Stimulated activated CD4-positive, alpha-beta T cell treated with anti-CD3 and anti-CD28 coated beads, Interleukin-12 subunit alpha, Interleukin-12 subunit beta, amount 100 ng/mL, for 24 hours (primary cell): ENCODE measurements around the gene CELF4.

Experiments
- DNase-seq, 2 experiments: peaks; one replicate each; pipeline ENCODE4 v3.0.0-alpha.2; 2020; ENCODE audit warnings: low read depth in 2 of 2

Gene CELF4

DNA sequence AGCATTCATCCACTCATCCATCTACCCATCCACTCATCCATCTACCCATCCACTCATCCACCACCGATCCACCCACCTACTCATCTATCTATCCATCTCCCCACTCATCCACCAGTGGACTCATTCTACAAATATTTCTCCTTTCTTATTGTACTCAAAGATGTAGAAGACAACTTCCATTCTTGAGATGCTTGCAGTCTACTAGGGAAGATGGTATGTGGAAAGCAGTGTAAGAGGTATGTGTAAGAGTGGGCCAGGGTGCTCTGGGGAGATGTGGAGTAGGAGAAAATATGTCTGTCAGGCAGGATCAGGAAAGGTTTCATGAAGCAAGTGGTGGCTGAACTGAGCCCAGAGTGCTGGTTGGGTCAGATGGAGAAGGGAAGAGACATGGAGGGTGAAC, 150.8 kb downstream of the CELF4 start:
- no peak for DNase-seq

DNA sequence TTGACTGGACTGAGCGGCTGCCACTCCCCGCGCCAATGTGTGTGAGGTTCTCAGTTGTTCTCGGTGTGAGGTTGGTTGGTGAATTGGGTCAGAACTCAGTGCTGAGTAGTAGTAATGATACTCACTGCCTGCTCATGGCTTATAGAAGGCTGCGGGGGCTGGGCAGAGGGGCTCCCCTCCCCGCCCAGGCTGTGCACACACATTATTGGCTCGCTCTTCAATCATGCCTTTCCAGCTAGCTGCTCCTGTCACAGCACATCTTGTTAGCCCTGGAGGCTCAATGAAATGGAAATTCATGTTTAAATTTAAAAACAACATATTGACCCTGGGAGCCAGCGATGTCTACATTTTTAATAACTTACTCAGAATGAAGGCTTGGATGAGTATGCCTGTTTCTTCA, 152.8 kb downstream of the CELF4 start:
- DNase-seq: no peak

DNA sequence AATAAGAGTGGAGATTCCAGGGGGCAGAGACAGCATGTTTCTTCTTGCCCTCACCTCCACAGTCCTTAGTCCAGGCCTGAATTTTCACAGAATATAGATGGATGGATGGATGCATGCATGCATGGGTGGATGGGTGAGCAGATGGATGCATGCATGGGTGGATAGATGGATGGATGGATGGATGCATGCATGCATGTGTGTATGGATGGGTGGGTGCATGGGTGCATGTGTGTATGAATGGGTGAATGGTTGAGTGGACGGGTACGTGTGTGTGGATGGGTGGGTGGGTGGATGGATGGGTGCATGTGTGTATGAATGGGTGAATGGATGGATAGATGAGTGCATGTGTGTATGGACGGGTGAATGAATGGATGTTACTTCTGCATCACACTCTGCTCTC, 153.3 kb downstream of the CELF4 start:
- no peak for DNase-seq

DNA sequence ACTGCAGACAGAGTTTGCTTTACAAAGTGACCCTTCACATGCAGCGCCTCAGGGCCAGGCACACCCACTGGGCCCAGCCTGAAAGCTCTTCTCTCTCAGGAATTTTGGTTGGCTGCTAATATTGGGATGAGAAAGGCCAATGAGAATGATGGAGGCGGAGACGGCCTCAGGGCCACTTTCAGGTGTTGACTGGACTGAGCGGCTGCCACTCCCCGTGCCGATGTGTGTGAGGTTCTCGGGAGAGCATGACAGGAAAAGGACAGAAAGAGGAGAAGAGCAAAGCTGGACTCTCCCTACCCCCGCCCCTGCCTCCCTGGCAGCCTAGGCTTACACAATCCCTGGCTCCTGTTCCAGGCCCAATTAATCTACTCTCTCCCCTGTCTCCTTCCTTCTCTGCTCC, 155.7 kb downstream of the CELF4 start:
- DNase-seq: no peak

DNA sequence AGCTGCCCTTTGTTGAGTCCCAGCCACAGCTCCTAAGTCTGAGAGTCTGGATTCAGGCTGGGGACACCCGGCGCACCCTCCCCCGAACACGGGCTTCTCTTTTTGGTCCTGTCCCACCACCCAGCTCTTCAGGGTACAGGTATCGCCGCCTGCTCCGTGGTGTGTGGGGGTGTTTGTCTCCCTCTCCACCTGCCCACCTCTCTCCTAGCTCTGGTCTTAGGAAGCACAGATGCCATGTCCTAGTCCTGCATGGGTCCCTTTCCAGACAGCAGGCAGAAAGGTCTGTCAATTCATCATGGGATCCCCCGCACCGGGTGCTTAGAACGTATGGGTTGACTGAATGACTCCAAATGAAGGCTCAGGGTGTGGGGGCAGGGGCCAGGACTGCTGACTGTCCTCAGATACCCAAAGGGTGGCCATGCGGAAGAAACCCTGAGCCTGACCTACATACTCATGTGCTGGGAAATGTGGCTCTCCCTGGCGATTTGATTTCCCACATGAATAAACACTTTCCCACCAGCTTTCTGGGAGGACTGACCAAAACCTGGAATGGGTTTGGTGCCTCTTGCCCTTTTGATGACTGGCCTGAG, 156.8 kb downstream of the CELF4 start:
- no peak for DNase-seq

DNA sequence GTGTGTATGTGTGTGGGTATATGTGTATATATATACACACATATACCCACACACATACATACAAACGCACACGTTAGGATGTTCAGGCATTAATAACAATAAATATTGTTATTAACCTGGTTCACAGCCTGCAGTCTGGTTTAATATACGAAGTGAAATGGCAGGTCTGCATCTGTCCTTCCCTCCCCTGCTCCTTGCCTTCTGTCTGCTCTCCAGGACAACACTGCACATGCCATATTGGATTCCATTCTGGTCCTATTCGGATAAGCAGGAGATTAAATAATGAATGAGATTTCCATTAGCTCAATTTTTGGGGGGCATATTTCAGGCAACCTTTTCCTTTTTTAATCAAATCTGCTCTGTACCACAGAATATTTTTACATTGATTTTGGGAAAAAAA, 158.0 kb downstream of the CELF4 start:
- DNase-seq: no peak

DNA sequence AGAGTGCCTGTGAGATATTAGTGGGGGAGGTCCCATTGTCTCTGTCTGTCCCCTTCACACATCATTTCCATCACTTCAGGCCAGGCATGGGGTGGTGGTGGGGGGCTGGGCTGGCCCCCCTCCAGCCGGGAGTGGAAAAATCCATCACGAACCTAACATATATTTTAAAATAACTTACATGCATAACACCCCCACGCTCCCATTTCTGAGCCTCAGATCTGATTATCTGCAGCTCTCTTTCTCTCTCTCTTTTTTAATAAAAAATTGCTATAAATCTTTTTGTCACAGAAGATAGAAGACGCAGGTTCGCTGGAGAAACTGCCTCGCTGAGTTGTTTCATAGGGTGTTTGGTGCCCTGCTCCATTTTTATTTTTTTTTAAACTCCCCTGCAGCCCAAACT, 159.8 kb downstream of the CELF4 start:
- no peak for DNase-seq

DNA sequence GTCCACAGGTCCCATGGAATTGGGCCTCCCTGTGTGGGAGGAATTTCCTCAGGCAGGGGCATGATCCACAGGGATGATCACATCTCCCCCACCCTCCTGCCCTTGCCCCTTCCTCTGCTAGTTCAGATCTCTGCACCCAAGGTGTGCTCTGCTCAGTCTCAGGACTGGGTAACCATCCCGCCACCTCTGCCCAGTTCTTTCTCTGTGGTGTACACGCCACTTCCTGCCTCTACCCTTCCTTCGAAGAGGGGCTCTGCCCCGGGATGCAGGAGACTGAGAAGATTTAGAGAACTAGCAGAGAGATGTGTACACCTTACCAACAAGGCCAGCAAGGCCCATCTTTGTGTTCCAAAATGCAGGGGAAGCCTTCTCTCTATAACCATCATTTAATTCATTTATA, 160.4 kb downstream of the CELF4 start:
- no peak for DNase-seq

DNA sequence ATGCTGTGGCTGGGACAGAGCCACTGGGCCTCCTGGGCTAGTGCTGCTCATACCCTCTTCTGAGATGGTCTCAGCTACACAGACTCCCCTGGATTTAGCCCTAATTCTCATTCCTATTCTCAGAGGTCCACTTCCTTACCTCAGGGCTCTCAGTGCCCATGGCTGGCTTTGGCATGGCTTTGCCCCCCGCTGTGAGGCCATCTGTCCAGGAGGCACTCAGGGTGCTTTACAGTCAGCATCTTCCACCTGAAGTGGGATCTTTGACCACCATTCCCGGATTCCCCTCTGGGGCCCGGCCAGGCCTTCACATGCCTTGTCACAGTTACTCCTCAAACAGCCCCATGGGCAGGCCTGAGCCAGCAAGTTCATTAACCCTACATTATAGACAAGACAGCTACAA, 161.8 kb downstream of the CELF4 start:
- no peak for DNase-seq

DNA sequence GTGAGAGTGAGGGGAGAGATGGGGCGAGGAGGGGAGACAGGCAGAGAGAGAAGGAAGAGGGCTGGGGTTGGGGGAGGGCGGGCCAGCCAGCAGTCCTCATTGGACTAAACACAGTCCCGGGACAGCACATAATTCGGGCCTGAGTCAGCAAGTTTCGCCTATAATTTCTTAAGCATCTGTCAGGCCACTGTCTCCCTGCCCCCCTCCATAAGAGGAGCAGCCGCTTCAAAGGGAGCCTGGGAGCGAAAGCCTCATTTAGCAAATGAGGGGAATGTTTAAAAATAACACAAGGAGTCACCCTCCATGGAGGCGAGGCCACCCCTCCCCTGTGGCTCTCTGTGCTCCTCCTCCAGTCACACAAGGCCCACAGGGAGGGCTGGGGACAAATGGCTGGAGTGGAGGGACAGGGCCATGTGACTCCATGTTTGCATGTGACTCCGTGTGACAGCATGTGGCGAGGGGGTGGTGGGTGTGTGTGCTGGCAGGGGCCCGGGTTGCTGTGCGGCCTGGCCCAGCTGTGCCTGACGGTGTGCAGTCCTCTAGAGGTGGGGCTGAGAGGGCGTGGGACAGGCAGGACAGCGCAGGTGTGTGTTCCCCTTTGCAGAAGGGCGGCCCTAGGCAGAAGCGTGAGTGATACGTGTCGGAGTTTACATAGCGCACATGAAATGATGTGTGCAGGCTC, 162.4 kb downstream of the CELF4 start:
- no peak for DNase-seq

DNA sequence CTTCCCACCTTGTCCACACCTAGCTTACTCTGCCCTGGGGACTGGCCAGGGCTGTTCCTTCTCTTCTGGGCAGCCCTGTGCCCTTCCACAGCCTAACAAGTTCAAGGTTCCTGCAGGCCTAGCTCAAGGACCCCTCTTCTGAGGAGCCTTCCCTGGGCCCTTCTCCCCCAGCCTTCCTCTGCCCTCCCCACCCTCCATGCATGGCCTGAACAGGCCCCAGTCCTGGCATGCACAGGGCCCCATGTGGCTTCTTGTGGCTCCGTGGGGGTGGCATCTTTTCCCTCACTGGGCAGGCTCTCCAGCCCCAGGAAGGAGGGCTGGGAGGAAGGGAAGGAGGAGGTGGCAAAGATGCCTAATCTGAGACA, 162.9 kb downstream of the CELF4 start:
- DNase-seq: no peak

DNA sequence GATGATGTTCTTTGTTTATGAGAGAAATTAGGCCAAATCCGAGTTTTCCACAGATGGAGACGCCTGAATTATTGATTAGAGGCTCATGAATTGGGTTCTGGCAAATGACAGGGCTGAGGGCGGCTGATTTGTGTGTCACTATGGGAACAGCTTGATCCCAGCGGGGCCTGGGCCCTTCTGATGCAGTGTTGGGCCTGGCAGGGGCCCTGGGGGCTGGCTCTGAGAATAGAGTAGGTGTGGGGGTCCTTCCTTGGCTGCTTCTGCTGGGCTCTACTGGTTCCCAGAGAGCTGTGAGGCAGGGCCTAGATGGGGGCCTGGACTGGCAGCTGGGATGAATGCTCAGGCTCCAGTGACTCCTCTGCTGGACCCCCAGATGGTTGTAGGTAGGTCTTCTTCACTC, 164.8 kb downstream of the CELF4 start:
- DNase-seq: no peak

DNA sequence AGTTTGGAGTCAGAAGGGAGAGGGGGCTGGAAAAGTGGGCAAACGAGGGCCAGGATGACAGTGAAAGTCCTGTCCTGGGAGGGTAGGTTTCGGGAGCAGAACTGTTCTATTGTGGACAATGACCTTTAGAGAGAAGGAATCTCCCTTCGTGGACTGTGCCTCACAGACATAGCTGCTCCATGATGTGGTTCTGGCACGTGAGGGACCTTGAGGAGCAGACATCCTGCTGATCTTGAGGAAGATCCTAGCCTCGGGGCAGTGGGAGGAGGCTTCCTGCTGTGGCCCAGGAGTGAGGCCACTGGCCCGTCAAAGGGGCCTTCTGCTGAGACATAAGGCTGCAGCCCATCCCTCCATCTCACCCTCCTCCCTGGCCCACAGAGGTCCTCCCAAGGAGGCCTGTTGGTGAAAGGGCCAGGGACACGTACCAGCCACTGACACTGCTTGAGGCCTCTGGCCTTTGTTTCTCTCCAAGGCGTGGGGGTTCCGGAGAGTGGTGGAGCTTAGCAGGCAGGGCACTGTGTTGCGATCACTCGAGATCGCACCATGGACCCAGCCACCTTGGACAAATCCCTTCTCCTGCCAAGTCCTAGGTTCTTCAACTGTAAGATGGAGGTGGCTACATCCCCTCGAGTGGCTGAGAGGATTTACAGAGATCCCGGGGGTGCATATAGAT, 167.2 kb downstream of the CELF4 start:
- DNase-seq: no peak

DNA sequence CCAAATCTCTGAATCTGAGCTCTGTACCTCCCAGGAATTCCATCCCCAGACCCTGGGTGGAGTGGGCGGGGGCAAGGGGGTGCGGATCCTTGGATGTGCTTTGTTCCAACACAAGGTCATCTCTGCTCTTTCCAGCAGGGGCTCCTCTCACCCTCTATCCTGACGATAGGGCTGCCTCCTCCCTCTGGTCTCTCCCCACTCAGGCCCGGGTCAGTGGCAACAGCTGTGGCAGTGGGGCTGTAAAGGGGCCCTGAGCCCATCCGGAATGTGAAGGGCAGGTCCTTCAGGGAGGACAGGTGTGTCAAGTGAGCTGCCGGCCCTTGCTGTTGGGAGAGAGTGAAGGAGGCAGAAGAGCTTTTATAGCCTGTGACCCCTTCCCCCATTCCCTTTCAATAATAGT, 167.8 kb downstream of the CELF4 start:
- no peak for DNase-seq

DNA sequence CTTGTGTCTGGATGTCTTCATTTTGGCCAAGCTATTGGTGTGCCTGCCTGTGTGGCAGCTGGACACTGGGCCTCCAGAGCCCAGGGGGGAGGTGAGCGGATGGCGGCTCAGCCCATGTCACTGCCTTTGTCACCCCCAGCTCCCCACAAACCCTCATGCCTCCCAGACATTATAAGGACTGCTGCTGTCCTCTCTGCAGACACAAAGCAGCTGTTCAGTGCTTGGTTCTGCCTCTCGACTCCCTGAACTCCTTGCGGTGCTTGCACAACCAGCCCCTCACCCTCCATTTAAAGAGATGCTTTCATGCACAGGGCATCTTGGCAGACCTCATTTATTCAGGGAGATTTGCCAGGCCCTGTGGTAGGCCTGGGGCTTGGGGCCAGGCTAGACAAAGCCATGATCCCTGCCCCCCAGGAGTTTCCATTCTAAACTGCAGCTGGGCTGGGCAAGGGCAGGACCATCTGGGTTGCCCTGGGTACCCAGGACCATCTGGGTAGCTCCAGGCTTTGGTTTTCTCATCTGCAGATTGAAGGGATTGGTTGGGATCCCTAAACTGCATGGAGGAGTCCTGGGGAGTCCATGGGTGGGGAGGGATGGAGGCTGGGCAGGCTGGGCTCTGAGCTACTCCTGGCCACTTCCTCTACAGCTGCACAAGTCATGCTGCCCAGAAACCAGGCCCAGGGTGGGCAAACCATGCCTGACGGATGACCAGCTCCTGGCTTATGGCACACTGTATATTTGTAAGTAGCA, 168.5 kb downstream of the CELF4 start:
- no peak for DNase-seq

DNA sequence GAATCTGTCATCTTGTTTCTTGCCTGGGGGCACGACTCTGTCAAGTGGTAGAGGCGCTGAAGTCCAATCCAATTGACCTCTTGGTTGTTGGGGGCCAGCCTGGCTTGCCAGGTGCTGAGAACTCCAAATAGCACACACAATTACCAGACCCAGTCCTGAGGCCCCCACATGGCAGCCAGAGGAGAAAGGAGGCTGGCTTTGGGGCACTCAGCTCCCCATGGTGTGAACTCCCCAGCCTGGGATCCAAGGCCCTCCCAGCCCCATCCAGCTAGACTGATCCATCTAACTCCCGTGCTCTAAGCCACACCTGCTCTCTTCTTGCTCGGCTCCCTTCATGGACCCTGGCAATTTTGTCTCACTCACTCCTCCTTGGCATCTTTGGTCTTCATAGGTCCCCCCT, 170.0 kb downstream of the CELF4 start:
- no peak for DNase-seq

DNA sequence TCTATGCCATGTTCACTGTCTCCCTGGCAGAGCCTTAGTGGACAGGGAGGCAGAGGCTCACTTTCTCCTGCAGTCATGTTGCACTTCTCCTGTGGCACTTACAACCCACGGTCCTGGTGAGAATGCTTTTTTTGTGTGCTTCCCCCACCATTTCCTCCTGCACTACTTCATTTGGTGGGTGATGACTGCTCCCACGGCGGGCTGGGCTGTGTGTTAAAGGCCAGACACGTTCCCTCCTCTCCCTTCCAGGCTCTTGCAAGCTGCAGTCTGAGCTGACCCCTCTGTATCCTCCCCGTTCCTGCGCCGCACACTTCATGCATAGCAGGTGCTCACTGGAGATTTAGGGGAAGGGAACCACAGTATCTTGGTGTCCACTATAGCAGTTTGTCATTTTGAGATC, 170.5 kb downstream of the CELF4 start:
- DNase-seq: no peak

DNA sequence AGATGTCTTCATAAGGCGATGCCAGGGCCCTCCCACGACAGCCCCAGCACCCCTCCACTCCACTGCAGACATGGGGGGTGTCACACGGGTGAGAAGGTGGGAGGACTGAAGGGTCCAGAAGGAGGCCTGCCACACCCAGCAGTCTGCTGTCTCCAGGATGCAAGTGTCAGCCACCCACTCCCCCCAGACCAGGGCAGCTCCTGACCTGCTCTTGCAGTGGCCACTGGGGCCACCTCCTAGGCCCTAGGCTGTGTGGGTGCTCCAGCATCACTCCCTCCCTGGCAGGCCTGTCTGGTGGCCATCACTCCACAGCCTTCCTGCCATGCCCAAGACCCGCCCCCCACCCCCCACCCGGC, 171.0 kb downstream of the CELF4 start:
- DNase-seq: no peak

DNA sequence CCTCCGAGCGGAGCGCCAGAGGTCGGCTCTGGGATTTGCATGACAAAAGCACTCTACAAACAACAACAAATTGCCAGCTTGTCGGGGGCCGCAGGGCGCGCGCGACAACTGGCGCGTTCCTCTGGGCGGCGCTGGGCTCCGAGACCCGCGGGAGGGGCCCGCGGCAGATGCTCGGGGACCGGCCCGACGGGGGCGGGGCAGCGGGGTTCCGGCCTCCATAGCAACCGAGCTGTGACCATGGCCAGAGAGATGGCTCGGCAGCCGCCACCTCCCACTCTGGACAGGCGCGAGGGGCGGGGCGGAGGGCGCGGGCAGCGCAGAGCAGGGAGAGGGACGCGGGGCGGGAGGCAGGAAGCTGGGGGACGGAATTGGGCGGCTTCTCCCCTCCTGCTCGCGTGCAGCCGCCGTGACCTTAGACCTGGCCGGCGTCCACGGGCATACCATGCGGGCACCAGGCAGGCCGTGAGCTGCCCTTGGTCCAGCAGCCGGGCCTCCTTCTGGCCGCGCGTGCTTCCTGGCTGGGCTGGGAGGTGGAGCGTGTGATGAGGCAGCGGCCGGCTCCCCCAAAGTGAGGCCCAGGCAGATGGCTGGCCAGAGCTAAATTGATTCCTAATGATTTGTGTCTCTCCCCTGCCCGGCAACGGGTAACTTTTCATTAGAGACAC, 171.5 kb downstream of the CELF4 start:
- no peak for DNase-seq

DNA sequence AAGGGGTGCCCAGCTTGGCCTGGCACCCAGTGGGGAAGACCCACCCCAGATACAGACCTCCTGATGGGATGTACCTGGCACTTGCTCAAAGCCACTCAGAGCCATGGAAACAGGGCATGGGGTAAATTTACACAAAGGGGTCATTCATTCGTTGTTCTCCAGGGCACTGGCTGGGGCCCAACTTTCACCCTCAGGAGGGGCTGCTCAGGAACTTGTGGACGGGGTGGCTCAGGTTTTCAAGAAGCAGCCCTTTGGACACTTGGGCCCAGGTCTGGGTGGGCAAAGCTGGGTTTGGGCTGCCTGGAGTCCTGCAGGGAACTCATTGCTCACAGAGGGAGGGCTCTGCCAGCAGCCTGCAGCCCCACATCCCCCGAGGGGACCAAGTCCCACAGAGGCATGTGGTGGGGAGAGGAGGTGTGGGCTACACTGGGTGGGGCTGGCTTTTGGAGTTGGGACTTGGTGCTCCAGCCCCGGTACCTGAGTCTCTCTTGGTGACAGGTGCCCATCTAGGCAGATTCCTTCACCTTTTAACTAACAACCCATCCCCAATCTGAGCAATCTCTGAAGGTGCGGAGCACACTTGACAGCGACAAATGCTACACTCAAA, 172.3 kb downstream of the CELF4 start:
- no peak for DNase-seq

DNA sequence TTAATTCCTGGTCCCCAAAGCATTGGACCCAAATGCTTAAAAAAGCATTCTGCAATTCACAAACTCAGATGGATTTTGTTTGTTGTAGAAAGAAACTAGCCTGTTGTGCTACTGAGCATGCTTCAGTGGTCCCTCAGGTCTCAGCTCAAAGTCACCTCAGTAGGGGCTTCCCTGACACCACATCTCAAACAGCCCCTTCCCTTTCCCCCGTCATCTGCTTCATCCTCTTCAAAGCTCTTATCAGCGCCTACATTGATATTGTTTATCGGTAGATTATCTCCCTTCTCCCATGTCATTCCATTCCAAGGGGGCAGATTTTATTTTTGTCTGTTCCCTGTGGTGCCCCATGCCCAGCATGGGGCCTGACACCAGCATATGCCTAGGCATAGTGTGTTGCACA, 172.9 kb downstream of the CELF4 start:
- DNase-seq: no peak
